Subcutaneous abdominal adipose tissue (tissue), 5 donors: ENCODE data around the gene SURF2.
A peak's percentile ranks its signal among the peaks of the same experiment; 100 is the strongest.

Source experiments
- H3K27ac ChIP-seq: one replicate; pipeline ENCODE4 v1.7.0; 2013; ENCODE audit warnings: low read depth, mild to moderate bottlenecking, inconsistent platforms, low read length, moderate library complexity
- H3K27me3 ChIP-seq, 5 donors: one replicate each; pipeline ENCODE4 v1.7.0; 2013; ENCODE audit warnings: low read length in 5 of 5, inconsistent platforms in 1 of 5; ENCODE audit not compliant: control insufficient read depth in 5 of 5, insufficient read depth in 4 of 5
- H3K36me3 ChIP-seq, 5 donors: one replicate each; pipeline ENCODE4 v1.7.0; 2013; ENCODE audit warnings: low read length in 5 of 5; ENCODE audit not compliant: control insufficient read depth in 5 of 5, insufficient read depth in 5 of 5
- H3K4me1 ChIP-seq, 5 donors: one replicate each; pipeline ENCODE4 v1.7.0; 2013; ENCODE audit warnings: low read length in 5 of 5, mild to moderate bottlenecking in 3 of 5, moderate library complexity in 1 of 5; ENCODE audit not compliant: control insufficient read depth in 5 of 5, insufficient read depth in 5 of 5
- H3K4me3 ChIP-seq, 5 donors: one replicate each; pipeline ENCODE4 v1.7.0; 2013; ENCODE audit warnings: low read length in 5 of 5, low read depth in 1 of 5
- H3K9ac ChIP-seq, 5 donors: one replicate each; pipeline ENCODE4 v1.7.0; 2013; ENCODE audit warnings: low read length in 5 of 5, mild to moderate bottlenecking in 4 of 5, moderate library complexity in 3 of 5
- H3K9me3 ChIP-seq, 5 donors: one replicate each; pipeline ENCODE4 v1.7.0; 2013; ENCODE audit warnings: low read length in 5 of 5; ENCODE audit not compliant: control insufficient read depth in 5 of 5
- donor health status: healthy.
- donor health status: healthy.
- donor health status: healthy.
- donor health status: healthy.
- donor health status: healthy.

Gene SURF2

DNA sequence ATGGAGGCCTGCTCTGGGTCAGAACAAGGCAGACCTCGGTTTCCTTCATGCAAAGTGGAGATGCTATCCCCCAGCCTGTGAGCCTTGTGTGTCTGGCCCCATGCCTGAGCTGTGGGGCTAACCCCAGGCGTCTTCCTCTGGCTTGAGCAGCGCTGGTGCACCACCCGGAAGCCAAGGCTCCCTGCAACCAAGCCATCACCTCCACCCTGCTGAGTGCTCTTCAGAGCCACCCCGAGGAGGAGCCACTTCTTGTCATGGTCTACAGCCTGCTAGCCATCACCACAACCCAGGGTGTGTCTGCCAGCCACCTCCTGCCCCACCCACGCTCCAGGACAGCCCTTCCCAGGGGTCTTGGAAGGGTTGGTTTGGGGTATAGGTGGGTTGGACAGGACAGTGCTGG lies 45.2 kb downstream of the SURF2 start:
- no peak overlapping the region for H3K9ac ChIP-seq
- H3K27ac ChIP-seq: no peak overlapping the region
- H3K4me1 ChIP-seq: peaks cover 0 to 20% (median 10%) of the 10 kb centered on the region in 5 donors
- no peak overlapping the region for H3K4me3 ChIP-seq
- no peaks in the 10 kb centered on the region for H3K9me3 ChIP-seq
- peaks cover 0 to 37% (median 20%) of the 10 kb centered on the region in 5 donors for H3K36me3 ChIP-seq
- H3K27me3 ChIP-seq: peaks cover 0 to 9% (median 7%) of the 10 kb centered on the region in 5 donors

DNA sequence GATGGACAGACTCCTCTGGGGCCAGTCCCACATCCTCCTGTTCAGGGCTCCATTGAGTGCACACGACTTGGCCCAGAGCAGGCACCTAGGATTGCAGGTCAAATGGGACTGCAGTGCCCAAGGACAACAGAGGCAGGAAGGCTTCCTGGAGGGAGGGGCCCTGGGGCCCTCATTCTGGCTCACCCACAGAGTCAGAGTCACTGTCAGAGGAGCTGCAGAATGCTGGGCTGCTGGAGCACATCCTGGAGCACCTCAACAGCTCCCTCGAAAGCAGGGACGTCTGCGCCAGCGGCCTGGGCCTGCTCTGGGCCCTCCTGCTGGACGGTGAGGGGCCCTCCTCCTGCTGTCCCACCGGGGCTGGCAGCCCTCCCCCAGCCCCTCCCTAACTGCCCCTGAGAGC lies 46.3 kb downstream of the SURF2 start:
- Histone ChIP-seq H3K36me3 (peaks cover 0 to 48% (median 30%) of the 10 kb centered on the region in 5 donors), H3K27ac (no peak overlapping the region), H3K4me1 (peaks cover 0 to 17% (median 10%) of the 10 kb centered on the region in 5 donors), H3K9me3 (no peaks in the 10 kb centered on the region), H3K9ac (peak overlapping the region in 1 of 5 donors; percentile 36), H3K27me3 (peaks cover 0 to 1% (median 0%) of the 10 kb centered on the region in 5 donors), H3K4me3 (no peak overlapping the region)

GRCh38 chr9:133403766-133404453 lies 47.6 kb downstream of the SURF2 start:
- Histone ChIP-seq H3K36me3 (peaks cover 0 to 59% (median 39%) of the 10 kb centered on the region in 5 donors), H3K4me3 (no peak overlapping the region), H3K9ac (no peak overlapping the region), H3K9me3 (no peaks in the 10 kb centered on the region), H3K27ac (no peak overlapping the region), H3K4me1 (peaks cover 0 to 17% (median 10%) of the 10 kb centered on the region in 5 donors), H3K27me3 (no peaks in the 10 kb centered on the region)

GRCh38 chr9:133404454-133405002 lies 48.2 kb downstream of the SURF2 start:
- H3K36me3 ChIP-seq: peaks cover 0 to 65% (median 44%) of the 10 kb centered on the region in 5 donors
- no peak overlapping the region for H3K27ac ChIP-seq
- no peak overlapping the region for H3K4me3 ChIP-seq
- H3K27me3 ChIP-seq: no peaks in the 10 kb centered on the region
- no peak overlapping the region for H3K9ac ChIP-seq
- H3K4me1 ChIP-seq: peaks cover 0 to 17% (median 10%) of the 10 kb centered on the region in 5 donors
- H3K9me3 ChIP-seq: no peaks in the 10 kb centered on the region

DNA sequence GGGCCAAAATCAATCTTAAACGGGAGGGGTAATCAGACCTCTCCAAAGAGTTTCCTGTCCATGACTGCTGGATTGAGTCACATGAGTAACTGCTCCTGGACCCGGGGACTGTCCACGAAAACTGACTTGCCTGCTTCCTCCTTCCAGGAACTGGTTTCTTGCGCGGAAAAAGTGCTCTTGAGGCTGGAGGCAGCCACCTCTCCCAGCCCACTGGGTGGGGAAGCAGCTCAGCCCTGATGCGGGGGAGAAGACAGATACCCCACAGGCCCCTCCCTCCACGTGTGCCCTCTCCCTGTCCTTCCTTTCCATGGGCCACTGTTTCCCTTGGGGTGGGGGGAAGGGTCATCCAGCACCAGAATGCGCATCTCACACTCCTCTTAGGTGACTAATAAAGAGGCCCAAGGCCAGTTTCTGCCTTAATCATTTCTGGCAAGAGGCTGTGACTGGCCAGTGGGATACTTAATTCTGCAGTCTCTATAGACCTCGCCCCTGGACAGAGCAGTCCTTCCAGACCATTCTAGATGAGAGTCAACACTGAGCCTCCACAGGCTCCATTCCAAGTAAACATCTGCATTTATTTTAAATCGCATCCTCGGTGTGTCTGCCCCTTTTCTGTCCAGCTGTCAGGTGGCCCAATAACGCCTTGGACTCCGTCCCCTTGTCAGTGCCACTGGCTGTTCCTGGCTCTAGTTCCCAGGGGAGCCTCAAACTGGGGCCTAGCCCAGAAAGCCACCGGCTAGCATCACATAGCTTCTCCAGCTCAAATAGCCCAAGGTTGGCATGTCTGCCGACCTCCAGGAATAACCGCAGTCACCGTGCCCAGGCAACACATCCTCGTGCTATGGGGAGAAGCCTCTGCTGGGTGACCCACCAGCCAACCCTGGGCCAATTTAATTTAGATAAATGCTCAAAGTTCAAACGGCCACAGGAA lies 49.4 kb downstream of the SURF2 start:
- no peaks in the 10 kb centered on the region for H3K27me3 ChIP-seq

GRCh38 chr9:133406480-133407307 lies 50.3 kb downstream of the SURF2 start:
- H3K4me1 ChIP-seq: peaks cover 0 to 17% (median 10%) of the 10 kb centered on the region in 5 donors
- H3K27me3 ChIP-seq: no peaks in the 10 kb centered on the region
- H3K27ac ChIP-seq: no peak overlapping the region
- peaks cover 0 to 80% (median 62%) of the 10 kb centered on the region in 5 donors for H3K36me3 ChIP-seq
- no peaks in the 10 kb centered on the region for H3K9me3 ChIP-seq
- no peak overlapping the region for H3K4me3 ChIP-seq
- no peak overlapping the region for H3K9ac ChIP-seq

More for the DNA sequence above, 49.4 kb downstream of the SURF2 start:
- Histone ChIP-seq H3K4me3 (no peak overlapping the region), H3K27ac (no peak overlapping the region), H3K36me3 (peaks cover 0 to 74% (median 56%) of the 10 kb centered on the region in 5 donors), H3K9me3 (no peaks in the 10 kb centered on the region), H3K9ac (no peak overlapping the region), H3K4me1 (peaks cover 0 to 17% (median 10%) of the 10 kb centered on the region in 5 donors)

DNA sequence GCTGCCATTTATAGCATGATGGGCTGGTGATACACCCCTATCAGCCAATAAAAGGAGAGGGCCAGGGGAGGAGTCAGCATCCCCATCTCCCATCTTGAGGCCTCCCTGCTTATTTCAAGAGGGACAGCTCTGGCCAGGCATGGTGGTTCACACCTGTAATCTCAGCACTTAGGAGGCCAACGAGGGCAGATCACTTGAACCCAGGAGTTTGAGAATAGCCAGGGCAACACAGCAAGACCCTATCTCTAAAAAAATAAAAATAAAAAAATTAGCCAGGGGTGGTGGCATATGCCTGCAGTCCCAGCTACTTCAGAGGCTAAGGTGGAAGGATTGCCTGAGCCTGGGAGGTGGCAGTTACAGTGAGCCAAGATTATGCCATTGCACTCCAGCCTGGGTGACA lies 51.7 kb downstream of the SURF2 start:
- no peaks in the 10 kb centered on the region for H3K9me3 ChIP-seq
- no peak overlapping the region for H3K4me3 ChIP-seq
- peaks cover 0 to 84% (median 75%) of the 10 kb centered on the region in 5 donors for H3K36me3 ChIP-seq
- H3K27me3 ChIP-seq: no peaks in the 10 kb centered on the region
- no peak overlapping the region for H3K27ac ChIP-seq
- H3K4me1 ChIP-seq: peaks cover 0 to 10% (median 6%) of the 10 kb centered on the region in 5 donors
- H3K9ac ChIP-seq: no peak overlapping the region
